ENCODE measurements around the gene TBCEL.
"Not testable (repeated sequence)": the region's sequence is repeated elsewhere in the genome, so short reads cannot be mapped to it uniquely, and the experiment has no call there.

Gene TBCEL

DNA sequence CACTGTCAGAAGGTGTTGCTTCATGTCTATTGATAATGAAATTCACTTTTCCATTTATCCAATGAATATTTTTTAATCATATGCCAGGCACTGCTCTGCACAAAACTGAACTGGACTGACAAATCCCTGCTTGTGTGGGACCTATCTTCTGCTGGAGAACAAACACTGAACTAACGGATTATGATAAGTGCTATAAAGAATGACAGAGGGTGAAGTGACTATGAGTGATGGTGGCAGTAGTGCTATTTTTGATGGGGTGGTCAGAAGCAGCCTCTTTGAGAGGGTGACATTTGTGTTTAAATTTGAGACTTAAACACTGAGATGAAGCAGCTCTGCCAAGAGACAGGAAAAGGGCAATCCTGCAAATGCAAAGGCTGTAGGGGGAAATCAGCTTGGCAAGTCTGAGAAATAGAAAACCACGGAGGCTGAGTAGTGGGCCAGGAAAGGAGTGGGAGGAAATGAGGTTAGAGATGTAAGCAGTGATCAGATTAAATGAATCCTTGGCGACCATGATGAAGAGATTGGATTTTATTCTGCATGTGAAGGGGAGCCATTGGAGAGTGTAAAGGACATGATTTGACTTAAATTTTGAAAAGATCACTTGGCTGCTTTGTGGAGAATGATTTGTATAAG, 6.0 kb downstream of the TBCEL start:
- no peak for DNase-seq

DNA sequence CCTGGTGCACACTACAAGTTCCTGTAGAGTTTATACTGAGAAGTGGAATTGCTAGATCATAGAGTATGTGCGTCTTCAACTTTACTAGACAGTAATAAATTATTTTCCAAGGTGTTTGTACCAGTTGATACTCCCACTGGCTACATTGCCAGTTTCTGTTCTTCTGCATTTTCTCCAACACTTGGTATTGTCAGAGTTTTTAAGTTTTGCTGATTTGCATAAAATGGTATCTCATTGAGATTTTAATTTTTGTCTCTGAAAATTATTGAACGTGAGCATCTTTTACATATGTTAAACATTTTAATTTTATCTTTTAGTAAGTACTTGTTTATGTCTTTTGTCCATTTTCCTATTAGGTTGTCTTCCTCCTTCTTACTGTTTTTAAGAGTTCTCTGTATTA, 7.3 kb downstream of the TBCEL start:
- DNase-seq, result no peak

DNA sequence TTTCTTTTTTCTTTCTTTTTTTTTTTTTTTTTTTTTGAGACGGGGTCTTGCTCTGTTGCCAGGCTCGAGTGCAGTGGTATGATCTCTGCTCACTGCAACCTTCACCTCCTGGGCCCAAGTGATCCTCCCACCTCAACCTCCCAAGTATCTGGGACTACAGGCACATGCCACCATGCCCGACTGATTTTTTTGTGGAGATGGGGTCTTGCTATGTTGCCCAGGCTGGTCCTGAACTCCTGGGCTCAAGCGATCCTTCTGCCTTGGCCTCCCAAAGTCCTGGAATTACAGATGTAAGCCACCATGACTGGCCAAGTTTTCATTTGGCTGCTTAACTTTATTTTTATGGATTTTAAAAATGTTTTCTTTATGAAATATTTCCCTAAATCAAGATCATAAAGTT, 7.7 kb downstream of the TBCEL start:
- DNase-seq, result not testable (repeated sequence)

- DNase-seq, result peak; percentile 73
Measured at GRCh38 chr11:121032546-121032945, 8.6 kb downstream of the TBCEL start.

DNA sequence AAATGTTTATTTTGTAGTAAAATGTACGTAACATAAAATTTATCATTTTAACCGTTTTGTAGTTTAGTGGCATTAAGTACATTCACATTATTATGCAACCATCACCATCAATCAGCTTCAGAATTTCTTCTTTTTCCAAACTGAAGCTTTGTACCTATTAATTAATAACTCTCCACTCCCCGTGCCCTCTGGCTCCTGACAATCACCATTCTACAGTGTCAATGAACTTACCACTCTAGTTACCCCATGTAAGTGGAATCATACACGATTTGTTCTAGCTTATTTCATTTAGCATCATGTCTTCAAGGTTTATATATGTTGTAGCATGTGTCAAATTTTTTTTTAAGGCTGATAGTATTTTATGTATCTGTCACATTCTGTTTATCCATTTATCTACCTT, 9.7 kb downstream of the TBCEL start:
- no peak for DNase-seq

DNA sequence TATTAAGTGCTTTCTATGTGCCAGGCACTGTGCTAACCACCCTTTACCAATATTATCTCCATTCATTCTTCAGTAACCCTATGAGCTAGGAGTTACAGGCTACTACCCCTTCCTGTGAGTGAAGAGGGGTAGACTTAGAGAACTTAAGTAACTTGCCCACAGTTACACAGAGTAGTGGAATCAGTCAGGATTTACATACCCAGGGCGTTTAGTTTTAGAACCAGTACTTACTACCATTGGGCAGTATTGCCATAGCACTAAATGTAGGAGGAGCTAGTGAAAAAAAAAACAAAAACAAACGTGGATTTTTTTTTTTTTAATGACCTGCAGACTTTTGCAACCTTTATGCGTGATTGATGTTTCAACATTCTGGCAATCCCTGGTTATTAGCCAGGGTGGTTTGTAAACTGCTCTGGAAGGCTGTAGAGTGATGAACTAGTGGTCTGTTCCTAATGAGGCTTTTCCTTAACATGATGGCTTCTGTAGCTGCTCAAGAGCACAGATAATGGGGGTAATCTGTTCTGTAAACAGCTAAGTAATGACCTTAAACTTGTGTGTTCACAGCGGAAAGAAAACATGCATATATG, 11.4 kb downstream of the TBCEL start:
- DNase-seq, result no peak

DNA sequence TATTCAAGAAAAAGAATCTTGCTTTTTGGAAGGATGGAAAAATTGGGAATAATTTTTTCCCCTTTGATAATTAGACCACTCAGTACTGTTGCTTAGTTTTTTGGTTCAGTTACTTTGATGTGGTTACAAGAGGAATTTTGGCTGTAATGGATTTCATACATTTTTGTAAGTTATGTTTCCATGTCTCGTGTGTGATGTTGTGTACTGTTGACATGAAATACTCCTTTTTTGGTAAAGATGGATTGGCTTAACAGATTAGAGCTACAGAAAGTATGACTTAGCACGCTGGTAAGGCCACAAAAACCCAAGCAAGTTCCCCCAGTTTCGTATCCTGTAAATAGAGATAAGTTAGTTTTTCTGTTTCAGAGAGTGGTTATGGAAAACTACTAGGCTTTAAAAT, 11.9 kb downstream of the TBCEL start:
- DNase-seq, result peak; percentile 79

- DNase-seq, result peak; percentile 80
Measured at GRCh38 chr11:121037016-121037415, 13.1 kb downstream of the TBCEL start.

DNA sequence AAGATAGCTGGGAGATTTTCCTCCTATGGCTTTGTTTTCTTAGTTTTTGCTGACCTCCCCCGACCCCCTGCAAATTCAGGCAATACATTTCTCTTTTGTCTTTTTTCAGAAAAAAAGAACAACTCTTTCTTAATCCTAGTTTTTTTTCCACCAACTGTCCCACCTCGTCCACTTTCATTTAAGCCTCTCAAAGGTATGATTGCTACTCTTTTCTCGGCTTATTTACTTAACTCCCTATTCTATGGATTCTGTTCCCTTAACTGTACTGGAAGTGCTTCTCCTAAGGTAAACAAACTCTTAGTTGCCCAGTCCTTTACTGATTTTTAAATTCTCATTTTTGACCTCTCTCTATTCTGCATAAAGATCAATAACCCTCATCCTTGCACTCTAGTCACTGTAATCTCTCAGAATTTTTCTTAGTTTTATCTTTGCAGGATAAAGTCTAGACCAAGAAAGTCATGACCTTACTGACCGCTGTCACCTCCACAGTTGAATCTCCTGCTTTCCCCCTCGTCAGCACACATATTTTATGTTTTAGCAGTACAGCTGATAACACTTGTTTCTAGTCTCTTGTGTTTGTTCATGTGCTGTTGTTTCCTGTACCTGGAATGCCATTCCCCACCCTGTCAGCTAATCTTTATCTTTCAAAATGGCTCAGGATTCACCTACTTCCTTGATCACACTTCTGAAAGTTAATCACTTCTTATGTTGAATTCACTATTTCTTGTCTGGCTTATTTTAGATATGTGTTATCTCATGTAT, 14.9 kb downstream of the TBCEL start:
- DNase-seq, result no peak

- no peak for DNase-seq
Measured at GRCh38 chr11:121039971-121040613, 16.2 kb downstream of the TBCEL start.

DNA sequence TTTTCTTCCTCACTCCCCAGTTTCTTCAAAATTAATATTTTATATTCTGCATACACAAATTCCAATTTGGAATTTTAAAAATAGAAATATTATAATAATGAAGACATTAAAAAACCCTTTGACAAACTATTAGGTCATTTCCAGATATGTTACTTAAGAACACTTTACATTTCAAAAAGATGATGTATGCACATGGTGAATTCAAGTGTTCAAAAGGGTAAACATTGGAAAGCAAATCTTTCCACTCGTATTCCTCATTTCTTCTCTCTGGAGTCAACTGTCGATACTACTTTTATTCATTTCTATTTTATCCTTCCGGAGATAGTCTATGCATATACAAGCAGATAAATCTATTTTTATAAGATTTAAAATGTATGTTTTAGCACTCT, 16.7 kb downstream of the TBCEL start:
- no peak for DNase-seq

GRCh38 chr11:121041072-121041471, 17.2 kb downstream of the TBCEL start:
- no peak for DNase-seq

GRCh38 chr11:121042296-121042695, 18.4 kb downstream of the TBCEL start:
- DNase-seq, result no peak

DNA sequence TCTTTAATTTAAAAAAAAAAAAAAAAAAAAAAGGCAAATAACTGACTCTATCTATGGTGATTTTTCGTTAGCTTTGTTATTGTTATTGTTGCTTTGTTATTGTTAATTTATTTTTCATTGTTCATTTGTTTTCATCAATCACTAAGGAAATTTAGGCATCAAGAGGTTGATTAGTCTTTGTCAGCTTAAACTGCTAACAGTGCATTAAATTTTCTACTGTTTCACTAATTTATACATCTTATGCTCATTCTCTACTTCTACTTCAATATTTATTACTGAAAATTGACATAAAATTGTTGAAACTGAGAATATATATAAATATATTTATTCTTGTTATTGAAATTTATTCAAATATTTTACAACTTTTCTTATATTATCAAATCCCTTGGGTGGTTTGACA, 24.0 kb downstream of the TBCEL start:
- DNase-seq, result no peak

GRCh38 chr11:121048464-121049233, 24.7 kb downstream of the TBCEL start:
- no peak for DNase-seq

GRCh38 chr11:121053244-121053643, 29.3 kb downstream of the TBCEL start:
- no peak for DNase-seq

DNA sequence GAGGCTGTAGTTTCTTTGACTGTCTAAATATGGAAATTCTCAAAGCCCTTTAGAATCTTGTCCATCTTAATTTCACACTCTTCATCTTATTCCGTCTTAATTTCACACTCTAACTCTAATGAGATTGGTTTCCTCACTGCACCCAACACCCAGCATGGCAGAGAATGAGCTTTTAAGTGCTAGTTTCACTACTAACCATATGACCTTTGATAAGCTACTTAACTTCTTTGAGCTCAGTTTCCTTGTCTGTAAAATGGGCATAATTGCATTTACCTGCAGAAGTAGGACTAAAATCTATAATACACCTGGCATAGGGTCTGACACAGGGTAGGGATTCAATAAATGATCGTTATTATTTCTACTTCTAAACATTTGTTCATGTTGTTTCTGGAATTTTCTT, 30.4 kb downstream of the TBCEL start:
- no peak for DNase-seq

- no peak for DNase-seq
Measured at GRCh38 chr11:121055076-121055475, 31.2 kb downstream of the TBCEL start.

- no peak for DNase-seq
Measured at GRCh38 chr11:121057922-121058321, 34.0 kb downstream of the TBCEL start.

DNA sequence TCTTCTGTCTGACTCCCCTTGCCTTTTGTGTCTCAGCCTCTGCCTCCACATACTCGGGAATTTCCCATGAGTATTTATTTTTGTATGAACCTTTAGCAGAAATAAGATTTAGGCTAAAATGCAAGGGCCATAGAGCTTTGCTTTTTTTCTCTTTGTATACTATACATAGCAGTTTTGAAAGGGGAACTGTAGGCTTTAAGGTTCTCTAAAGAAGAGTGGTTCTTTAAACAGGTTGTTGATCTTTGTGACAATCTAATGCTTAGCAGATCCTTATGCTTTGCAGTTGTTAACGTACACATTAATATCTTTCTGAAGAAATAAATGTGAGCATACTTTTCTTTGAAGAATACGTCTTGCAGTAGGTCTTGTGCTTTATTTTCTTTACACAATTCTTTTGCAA, 35.0 kb downstream of the TBCEL start:
- no peak for DNase-seq

- DNase-seq, result no peak
Measured at GRCh38 chr11:121059605-121060004, 35.7 kb downstream of the TBCEL start.

DNA sequence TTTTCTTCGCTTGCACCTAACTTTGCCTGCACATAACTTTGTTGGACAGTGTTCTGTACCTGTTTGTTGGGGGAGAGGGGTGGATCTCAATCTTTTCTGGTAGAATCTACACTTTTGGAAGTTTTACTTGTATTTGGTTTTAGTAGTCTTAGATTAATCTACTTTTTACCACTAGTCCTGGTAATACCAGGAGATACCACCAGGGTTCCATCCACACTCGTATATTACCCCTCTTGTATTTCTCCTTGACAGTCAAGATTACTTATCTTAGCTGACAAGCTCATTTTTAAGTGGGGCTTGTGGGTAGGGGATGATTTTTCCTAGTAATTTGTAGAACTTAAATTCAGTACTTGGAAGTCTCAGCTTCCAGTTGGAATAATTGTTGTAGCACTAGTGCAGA, 39.8 kb downstream of the TBCEL start:
- DNase-seq, result peak; percentile 39

DNA sequence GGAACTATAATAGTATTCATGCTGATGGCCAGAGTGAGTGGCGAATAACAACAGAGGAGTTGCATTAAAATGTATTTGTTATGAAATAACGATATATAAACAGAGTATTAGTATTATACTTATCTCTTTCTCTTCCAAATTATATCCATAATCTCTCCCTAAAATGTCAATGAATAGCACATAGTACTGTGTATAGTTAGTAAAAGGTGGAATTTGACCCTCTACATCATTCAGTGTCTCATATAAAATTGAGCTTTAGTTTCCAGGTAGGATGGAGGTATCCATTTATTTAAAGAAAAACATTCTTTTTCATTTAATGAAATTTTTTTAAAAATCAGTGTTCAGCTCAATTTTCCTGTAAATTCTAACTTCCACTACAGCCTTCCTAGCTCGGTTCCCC, 42.7 kb downstream of the TBCEL start:
- no peak for DNase-seq
